MM.1S (cell line): ENCODE data around the gene CCDC51.

Source experiments
- EZH2 ChIP-seq: fragments of 300-600 bp; sonication (generic); optimal IDR thresholded peaks from 2 replicates; pipeline ENCODE3; 2017; ENCODE audit warnings: low read depth, mild to moderate bottlenecking, antibody characterized with exemption, low read length, mixed read lengths
- EZH2phosphoT487 ChIP-seq: fragments of 300-600 bp; sonication (generic); IDR thresholded peaks from 2 replicates; pipeline ENCODE4 v1.6.1; 2018; ENCODE audit warnings: antibody characterized with exemption, low read length
- TF ChIP-seq, protein P1 (sequence below): fragments of 300-600 bp; sonication (generic); IDR thresholded peaks from 2 replicates; pipeline ENCODE4 v1.5.1; 2016; ENCODE audit warnings: antibody characterized with exemption, low read length, mixed read lengths

GRCh38 chr3:48412375-48413001, 27.4 kb downstream of the CCDC51 start:
- TF ChIP-seq, protein P1, sequence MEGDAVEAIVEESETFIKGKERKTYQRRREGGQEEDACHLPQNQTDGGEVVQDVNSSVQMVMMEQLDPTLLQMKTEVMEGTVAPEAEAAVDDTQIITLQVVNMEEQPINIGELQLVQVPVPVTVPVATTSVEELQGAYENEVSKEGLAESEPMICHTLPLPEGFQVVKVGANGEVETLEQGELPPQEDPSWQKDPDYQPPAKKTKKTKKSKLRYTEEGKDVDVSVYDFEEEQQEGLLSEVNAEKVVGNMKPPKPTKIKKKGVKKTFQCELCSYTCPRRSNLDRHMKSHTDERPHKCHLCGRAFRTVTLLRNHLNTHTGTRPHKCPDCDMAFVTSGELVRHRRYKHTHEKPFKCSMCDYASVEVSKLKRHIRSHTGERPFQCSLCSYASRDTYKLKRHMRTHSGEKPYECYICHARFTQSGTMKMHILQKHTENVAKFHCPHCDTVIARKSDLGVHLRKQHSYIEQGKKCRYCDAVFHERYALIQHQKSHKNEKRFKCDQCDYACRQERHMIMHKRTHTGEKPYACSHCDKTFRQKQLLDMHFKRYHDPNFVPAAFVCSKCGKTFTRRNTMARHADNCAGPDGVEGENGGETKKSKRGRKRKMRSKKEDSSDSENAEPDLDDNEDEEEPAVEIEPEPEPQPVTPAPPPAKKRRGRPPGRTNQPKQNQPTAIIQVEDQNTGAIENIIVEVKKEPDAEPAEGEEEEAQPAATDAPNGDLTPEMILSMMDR = no peak
- TF ChIP-seq EZH2 = no peak
- no peak for TF ChIP-seq EZH2phosphoT487
